B cell (primary cell): Measurements from ENCODE around the gene PTPRN2. TPM values are rescaled to one million over a fixed set of nuclear protein-coding genes. Genes with fewer than 3 reads are reported as not detected.

Experiments used
- ATAC-seq: fragments of 200-7000 bp; cut with Tn5 transposase; one replicate; pipeline ENCODE4 v1.10.0; 2021; ENCODE audit warnings: low read depth, mild to moderate bottlenecking, moderate number of reproducible peaks, moderate library complexity
- CTCF ChIA-PET: fragments of 350-600 bp; sonication (Branson Sonifier 250); formaldehyde crosslinking; loops from one replicate; lab custom pipeline; 2021; ENCODE audit warnings: antibody characterized with exemption, inconsistent platforms; lab: Charles Lee
- POLR2A ChIA-PET: fragments of 350-600 bp; sonication (Branson Sonifier 250); formaldehyde crosslinking; loops from one replicate; lab custom pipeline; 2021; ENCODE audit warnings: antibody characterized with exemption; lab: Charles Lee
- DNase-seq: peaks from one replicate; pipeline ENCODE4 v3.0.0; 2013
- H2AFZ ChIP-seq: 2 replicates; pipeline ENCODE4 v1.6.1; 2012; ENCODE audit warnings: mild to moderate bottlenecking, low read depth, low read length; ENCODE audit not compliant: insufficient read depth, poor library complexity, severe bottlenecking
- H3K27ac ChIP-seq, 2 donors: 1 replicate in 1 of 2; 2 replicates in 1 of 2; pipeline ENCODE4 v1.5.1; 2012 to 2013; ENCODE audit warnings: low read length in 2 of 2, mild to moderate bottlenecking in 2 of 2, moderate library complexity in 1 of 2
- H3K27me3 ChIP-seq, 4 experiments: fragments of 200-600 bp in 1 of 4; sonication (generic) in 1 of 4; replicated peaks in 1 of 4; 1 replicate in 2 of 4; 2 replicates in 2 of 4; pipeline versions ENCODE4 v1.6.1 to v1.7.0; 2013 to 2016; ENCODE audit warnings: low read length in 3 of 4, mild to moderate bottlenecking in 2 of 4, mixed read lengths in 1 of 4, moderate library complexity in 1 of 4; ENCODE audit not compliant: insufficient read depth in 4 of 4, control insufficient read depth in 3 of 4; ENCODE audit errors: control extremely low read depth in 1 of 4
- H3K36me3 ChIP-seq, 2 experiments: replicated peaks in 1 of 2; 1 replicate in 1 of 2; 2 replicates in 1 of 2; pipeline versions ENCODE4 v1.6.1 to v1.7.1; 2013; ENCODE audit warnings: low read length in 1 of 2; ENCODE audit not compliant: insufficient read depth in 2 of 2, control insufficient read depth in 1 of 2; ENCODE audit errors: control extremely low read depth in 1 of 2, extremely low read depth in 1 of 2
- H3K4me1 ChIP-seq, 2 donors: fragments of 200-600 bp in 1 of 2; sonication (generic) in 1 of 2; 1 replicate in 1 of 2; 2 replicates in 1 of 2; pipeline versions ENCODE4 v1.5.1 to v1.6.1; 2013 to 2017; ENCODE audit warnings: low read length in 2 of 2; ENCODE audit not compliant: control insufficient read depth in 2 of 2, insufficient read depth in 2 of 2
- H3K4me2 ChIP-seq: replicated peaks from 2 replicates; pipeline ENCODE3; 2012; ENCODE audit warnings: mild to moderate bottlenecking, low read depth, low read length; ENCODE audit not compliant: poor library complexity, severe bottlenecking
- H3K4me3 ChIP-seq, 5 experiments: fragments of 200-600 bp in 1 of 5; sonication (generic) in 1 of 5; 1 replicate in 3 of 5; 2 replicates in 2 of 5; pipeline versions ENCODE4 v1.5.1 to v1.7.0; 2011 to 2016; ENCODE audit warnings: low read length in 4 of 5, mild to moderate bottlenecking in 4 of 5, low read depth in 2 of 5, control low read depth in 1 of 5, moderate library complexity in 1 of 5; ENCODE audit not compliant: insufficient read depth in 1 of 5; ENCODE audit errors: control extremely low read depth in 1 of 5, extremely low read depth in 1 of 5
- H3K79me2 ChIP-seq: fragments of 200-600 bp; sonication (generic); one replicate; pipeline ENCODE4 v1.6.0; 2016; ENCODE audit warnings: low read length; ENCODE audit not compliant: control insufficient read depth, insufficient read depth
- H3K9ac ChIP-seq: fragments of 200-600 bp; sonication (generic); 2 replicates; pipeline ENCODE4 v1.6.1; 2017; ENCODE audit warnings: mild to moderate bottlenecking, low read length, moderate library complexity
- H3K9me3 ChIP-seq, 3 donors: one replicate each; pipeline versions ENCODE4 v1.6.1 to v1.7.1; 2013; ENCODE audit warnings: low read length in 2 of 3; ENCODE audit not compliant: control insufficient read depth in 2 of 3, insufficient read depth in 1 of 3; ENCODE audit errors: control extremely low read depth in 1 of 3
- H4K20me1 ChIP-seq: 2 replicates; pipeline ENCODE4 v1.6.0; 2012; ENCODE audit warnings: mild to moderate bottlenecking, low read length; ENCODE audit not compliant: insufficient read depth, control insufficient read depth, poor library complexity, severe bottlenecking
- H3K27ac Mint-ChIP-seq: one replicate; pipeline ENCODE4 v1.8.0; 2021; ENCODE audit warnings: mixed read lengths
- H3K27me3 Mint-ChIP-seq: one replicate; pipeline ENCODE4 v1.8.0; 2021; ENCODE audit warnings: mixed read lengths
- H3K4me1 Mint-ChIP-seq: one replicate; pipeline ENCODE4 v1.8.0; 2021; ENCODE audit warnings: mixed read lengths
- H3K4me3 Mint-ChIP-seq: one replicate; pipeline ENCODE4 v1.8.0; 2021; ENCODE audit warnings: mixed read lengths
- H3K9me3 Mint-ChIP-seq: one replicate; pipeline ENCODE4 v1.8.0; 2022; ENCODE audit warnings: mixed read lengths; ENCODE audit not compliant: insufficient read depth
- CTCF ChIP-seq: fragments of 200-600 bp; IDR thresholded peaks from one replicate; pipeline ENCODE4 v1.8.0; 2022; ENCODE audit warnings: antibody characterized with exemption, mild to moderate bottlenecking
- EZH2 ChIP-seq: IDR thresholded peaks from 2 replicates; pipeline ENCODE4 v1.6.1; 2012; ENCODE audit warnings: borderline replicate concordance, low read depth, mild to moderate bottlenecking, moderate library complexity, low read length; ENCODE audit not compliant: insufficient read depth, poor library complexity, severe bottlenecking
- WGBS: methylation state at CpG from one replicate; pipeline ENCODE4 v1.1.5; 2013; ENCODE audit warnings: missing lambda C conversion rate; ENCODE audit not compliant: insufficient coverage; 5-methylcytosine and 5-hydroxymethylcytosine counted together
- intact Hi-C: fragments of 100-400 bp; cut with micrococcal nuclease; formaldehyde crosslinking; loops from one replicate; pipeline ENCODE4 v1.10.0; 2022
- polyA plus RNA-seq: library from polyadenylated mRNA; depleted of rRNA; stranded (reverse); fragments of >200 nt; gene quantifications from 2 replicates; pipeline ENCODE4 v1.2.3, GENCODE V29; 2012
- total RNA-seq, 2 donors: library from RNA; stranded (reverse); fragments of 120-200 nt in 1 of 2; gene quantifications; 1 replicate in 1 of 2; 2 replicates in 1 of 2; pipeline versions ENCODE4 v1.2.3 to v1.2.4, GENCODE V29; 2013 to 2022

The PTPRN2 gene
- total and polyA plus RNA-seq, 2 donors (not counting 1 experiment from before 2014, with no cell fraction given) = 2.0 to 5.0 TPM

- Histone ChIP-seq H3K79me2 (no peaks in the 10 kb centered on the region), H3K27me3 (no peaks in the 10 kb centered on the region), H3K36me3 (no peaks in the 10 kb centered on the region), H3K9ac (no peak overlapping the region), H3K4me3 (no peak overlapping the region), H3K9me3 (peaks cover 0 to 39% (median 8%) of the 10 kb centered on the region in 3 donors), H2AFZ (no peak overlapping the region), H3K4me2 (no peak overlapping the region), H3K4me1 (no peaks in the 10 kb centered on the region), H4K20me1 (no peaks in the 10 kb centered on the region), H3K27ac (no peak overlapping the region)
- ATAC-seq = no peak
- Mint-ChIP-seq H3K4me3 (no peak overlapping the region), H3K27ac (no peak overlapping the region), H3K27me3 (no peaks in the 10 kb centered on the region), H3K9me3 (peaks cover 10% of the 10 kb centered on the region), H3K4me1 (no peaks in the 10 kb centered on the region)
- TF ChIP-seq EZH2 = no peak
- TF ChIP-seq CTCF = no peak
- 93% methylated on average over 1 of the region's 1 CpG for WGBS
- intact Hi-C loops = no loop called here
- POLR2A ChIA-PET = no interaction called here
- DNase-seq = no peak
- CTCF ChIA-PET = no interaction called here
These were observed 621.1 kb downstream of the PTPRN2 start for GRCh38 chr7:157966490-157966889.

GRCh38 chr7:157964521-157964920, 623.1 kb downstream of the PTPRN2 start:
- Mint-ChIP-seq H3K4me1 (no peaks in the 10 kb centered on the region), H3K27me3 (no peaks in the 10 kb centered on the region), H3K27ac (no peak overlapping the region), H3K9me3 (peaks cover 4% of the 10 kb centered on the region), H3K4me3 (no peak overlapping the region)
- no peaks in the 10 kb centered on the region for H4K20me1 ChIP-seq
- CTCF ChIA-PET = no interaction called here
- no peak for ATAC-seq
- no peak overlapping the region for H3K4me3 ChIP-seq
- no peak overlapping the region for H2AFZ ChIP-seq
- intact Hi-C loops = no loop called here
- no peak for TF ChIP-seq CTCF
- no peak for TF ChIP-seq EZH2
- no peak overlapping the region for H3K4me2 ChIP-seq
- H3K36me3 ChIP-seq = no peaks in the 10 kb centered on the region
- POLR2A ChIA-PET = no interaction called here
- no peaks in the 10 kb centered on the region for H3K79me2 ChIP-seq
- WGBS = 88% methylated on average over 5 of the region's 8 CpGs
- H3K9ac ChIP-seq = no peak overlapping the region
- peaks cover 0 to 26% (median 1%) of the 10 kb centered on the region in 3 donors for H3K9me3 ChIP-seq
- H3K27me3 ChIP-seq = no peaks in the 10 kb centered on the region
- no peak overlapping the region for H3K27ac ChIP-seq
- DNase-seq = no peak
- H3K4me1 ChIP-seq = no peaks in the 10 kb centered on the region
